HG03575 (cell line): ENCODE measurements around the gene SUB1.
"Not testable (repeated sequence)": the region's sequence is repeated elsewhere in the genome, so short reads cannot be mapped to it uniquely, and the experiment has no call there.

ENCODE experiments used
- ATAC-seq: cut with Tn5 transposase; IDR thresholded peaks from one replicate; pipeline ENCODE4 v1.9.1; 2021; ENCODE audit not compliant: unreplicated experiment, insufficient number of reproducible peaks, low FRiP score; ENCODE audit errors: extremely low read depth

The SUB1 gene

DNA sequence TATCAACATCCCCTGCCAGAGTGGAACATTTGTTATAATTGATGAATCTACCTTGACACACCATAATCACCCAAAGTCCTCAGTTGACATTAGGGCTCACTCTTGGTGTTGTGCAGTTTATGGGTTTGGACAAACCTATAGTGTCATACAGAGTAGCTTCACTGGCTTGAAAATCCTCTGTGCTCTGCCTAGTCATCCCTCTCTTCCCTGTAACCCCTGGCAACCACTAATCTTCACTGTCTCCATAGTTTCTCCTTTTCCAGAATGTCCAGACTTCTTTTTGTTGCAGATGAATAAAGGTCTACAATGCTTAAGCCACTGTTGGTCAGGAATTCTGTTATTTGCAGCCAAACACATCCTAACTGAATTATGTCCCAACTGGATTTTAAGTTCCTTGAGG is 22.5 kb upstream of the SUB1 start:
- ATAC-seq = no peak

DNA sequence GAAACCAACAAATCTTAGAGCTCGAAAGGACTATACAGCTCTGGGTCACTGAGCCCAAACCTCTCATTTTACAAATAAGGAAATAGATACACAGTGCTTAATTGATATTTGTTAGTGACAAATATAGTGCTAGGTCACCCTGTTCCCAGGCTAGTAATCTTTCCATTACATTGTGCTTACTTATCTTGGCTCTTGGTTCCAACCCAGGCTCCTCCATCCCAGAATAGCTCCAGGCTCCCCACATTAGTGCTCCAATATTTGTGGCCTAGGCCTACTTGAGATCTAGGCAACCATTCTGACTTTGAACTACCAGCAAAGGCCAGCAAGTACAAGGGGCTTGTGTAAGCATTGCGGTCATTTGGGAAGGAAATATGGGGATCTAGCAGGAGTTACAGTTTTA is 21.7 kb upstream of the SUB1 start:
- ATAC-seq = no peak

DNA sequence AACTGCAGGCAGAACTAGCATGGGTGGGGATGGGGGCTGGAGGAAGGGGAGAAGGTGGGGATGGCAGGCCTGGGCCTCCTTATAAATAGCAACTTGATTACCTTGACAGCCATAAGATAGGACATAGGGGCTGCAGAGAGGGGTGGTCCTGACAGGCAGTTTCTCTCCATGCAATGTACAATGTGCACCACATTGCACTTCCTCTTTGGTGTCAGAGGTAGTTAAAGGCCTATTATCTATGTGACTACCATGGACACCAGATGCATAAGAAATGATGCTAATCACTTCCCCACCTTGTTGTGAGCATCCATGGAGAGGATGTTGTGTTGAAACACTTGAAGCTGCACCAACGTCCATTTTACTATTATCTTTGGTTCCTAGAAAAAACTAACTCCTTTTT is 20.2 kb upstream of the SUB1 start:
- ATAC-seq = no peak

DNA sequence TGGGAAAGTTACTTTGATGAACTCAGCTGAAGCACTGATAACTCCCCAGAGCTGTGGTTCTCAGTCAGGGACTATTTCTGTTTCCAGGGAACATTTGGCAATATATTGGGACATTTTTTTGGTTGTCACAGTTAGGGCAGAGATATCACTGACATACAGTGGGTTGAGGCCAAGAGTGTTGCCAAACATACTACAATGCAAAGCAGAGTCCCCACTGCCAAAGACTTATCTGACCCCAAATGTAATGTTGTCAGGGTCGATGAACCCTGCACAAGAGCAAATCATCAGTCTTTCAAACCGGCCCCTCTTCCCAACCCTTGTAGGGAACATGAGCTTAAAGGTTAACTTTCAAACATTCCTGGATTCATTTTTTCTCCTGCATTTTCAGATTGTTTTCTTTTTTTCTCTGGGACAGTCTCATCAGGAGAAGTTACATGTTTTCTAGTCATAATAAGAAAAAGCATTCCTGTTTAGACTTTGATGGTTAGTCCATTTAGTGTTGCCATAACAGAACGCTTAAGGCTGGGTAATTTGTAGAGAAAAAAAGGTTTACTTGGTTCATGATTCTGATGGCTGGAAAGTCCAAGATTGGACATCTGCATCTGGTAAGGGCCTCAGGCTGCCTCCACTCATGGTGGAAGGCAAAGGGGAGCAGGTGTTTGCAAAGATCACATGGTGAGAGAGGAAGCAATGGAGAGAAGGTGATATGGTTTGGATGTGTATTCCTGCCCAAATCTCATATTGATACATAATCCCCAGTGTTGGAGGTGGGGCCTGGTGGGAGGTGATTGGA is 18.8 kb upstream of the SUB1 start:
- no peak for ATAC-seq

GRCh38 chr5:32571128-32571527 is 14.2 kb upstream of the SUB1 start:
- no peak for ATAC-seq

DNA sequence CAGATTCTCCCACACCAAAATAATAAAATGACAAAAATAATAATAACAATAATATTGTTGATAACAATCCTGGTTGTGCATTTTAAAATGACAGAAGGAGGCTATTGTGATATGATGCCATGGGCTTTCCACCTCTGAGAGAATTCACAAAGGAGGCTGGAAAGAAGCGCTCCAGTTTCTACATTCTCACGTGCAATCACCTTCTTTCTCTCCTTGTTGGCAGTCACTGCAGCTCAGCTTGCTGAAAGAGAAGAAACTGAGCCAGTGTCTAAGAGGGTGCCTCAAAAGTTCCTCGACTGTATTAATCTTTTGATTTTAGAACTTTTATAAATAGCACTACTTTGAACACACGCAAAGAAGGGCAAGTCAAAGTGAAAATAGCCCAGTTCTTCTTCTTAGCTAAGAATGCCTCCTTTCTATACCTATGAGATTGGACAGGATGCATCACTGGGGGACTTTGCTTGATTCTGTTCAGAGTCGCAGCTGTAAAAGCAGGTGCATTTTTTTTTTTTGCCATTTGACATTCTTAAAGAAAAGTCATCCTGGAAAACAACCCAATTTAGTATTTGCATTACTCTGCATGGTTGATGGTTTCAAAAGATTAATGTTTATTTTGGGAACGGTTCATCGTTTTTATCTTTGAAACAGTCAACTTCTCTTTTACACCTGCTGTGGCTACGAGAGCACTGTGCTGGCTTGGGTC is 12.4 kb upstream of the SUB1 start:
- ATAC-seq = peak; percentile 88

DNA sequence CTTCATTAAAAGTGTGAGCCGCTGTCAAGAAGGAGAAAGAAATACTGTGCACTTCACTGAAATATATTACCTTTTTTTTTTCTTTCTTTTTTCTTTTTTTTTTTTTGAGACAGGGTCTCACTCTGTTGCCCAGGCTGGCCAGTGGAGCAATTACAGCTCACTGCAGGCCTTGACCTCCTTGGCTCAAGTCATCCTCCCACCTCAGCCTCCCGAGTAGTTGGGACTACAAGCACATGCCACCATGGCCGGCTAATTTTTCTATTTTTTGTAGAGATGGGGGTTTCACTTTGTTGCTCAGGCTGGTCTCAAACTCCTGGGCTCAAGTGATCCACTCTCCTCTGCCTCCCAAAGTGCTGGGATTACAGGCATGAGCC is 11.9 kb upstream of the SUB1 start:
- not testable (repeated sequence) for ATAC-seq

DNA sequence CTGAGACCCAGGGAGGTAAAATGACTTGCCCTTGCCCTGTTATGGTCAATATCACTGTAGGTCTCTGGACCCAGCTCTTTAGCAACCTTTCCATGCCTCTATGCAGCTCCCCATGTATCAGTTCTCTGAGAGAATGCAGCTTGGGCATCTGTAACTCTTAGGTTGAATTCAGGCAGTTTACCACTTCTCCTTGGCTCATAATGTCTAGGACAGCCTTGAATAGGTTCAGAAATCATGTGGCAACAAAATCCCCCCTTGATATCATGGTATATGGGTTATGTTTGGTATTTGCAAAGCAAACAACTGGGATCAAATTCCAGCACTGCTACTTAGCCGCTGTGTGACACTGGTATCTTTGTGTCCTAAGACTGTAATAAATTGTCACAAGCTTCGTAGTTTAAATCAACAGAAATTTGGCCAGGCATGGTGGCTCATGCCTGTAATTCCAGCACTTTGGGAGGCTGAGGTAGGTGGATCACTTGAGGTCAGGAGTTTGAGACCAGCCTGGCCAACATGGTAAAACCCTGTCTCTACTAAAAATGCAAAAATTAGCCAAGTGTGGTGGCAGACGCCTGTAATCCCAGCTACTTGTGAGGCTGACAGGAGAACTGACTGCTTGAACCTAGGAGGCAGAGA is 10.7 kb upstream of the SUB1 start:
- ATAC-seq = no peak

GRCh38 chr5:32578363-32578762 is 7.0 kb upstream of the SUB1 start:
- no peak for ATAC-seq

DNA sequence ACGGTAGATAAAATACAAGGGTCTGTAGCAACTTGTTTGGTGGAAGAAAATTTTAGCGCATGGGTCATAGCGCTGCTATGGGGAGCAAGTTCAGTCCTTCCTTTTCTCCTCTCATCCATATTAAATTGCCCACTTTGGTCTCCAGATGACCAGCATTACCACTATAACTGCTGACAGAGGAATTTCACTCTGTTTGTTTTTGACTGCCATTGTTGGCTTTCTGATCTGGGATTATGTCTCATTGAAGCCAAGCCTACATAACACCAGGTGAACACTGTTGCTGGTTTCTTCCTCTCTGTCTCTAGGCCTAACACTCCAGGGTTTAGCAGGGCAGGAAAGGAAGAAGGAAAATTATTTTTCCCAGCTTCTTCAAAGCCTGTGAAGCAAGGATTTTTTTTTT is 6.6 kb upstream of the SUB1 start:
- ATAC-seq = no peak

GRCh38 chr5:32581010-32581785 is 4.2 kb upstream of the SUB1 start:
- ATAC-seq = no peak

DNA sequence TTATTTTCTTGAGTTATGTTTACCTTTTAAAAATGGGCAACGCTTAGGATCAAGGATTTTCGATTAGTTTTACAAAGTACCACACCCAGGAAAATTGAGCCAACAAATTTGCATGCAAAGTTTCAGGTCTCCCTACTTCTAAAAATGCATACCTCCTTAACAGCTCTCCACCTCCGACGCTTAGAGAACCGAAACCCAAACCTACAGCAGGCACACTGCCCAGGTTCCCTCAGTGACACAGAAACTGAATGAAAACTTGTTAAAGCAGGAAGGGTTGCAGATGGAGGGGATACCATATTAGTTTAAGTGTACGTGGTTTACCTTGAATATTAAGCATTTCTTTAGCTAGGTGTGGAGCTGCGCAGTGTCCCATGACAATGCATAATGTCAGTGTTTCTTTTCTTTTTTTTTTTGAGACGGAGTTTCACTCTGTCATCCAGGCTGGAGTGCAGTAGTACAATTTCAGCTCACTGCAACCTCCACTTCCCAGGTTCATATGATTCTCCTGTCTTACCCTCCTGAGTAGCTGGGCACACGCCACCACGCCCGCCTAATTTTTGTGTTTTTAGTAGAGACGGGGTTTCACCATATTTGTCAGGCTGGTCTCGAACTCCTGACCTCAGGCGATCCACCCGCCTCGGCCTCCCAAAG is 1.6 kb upstream of the SUB1 start:
- peak; percentile 84 for ATAC-seq

DNA sequence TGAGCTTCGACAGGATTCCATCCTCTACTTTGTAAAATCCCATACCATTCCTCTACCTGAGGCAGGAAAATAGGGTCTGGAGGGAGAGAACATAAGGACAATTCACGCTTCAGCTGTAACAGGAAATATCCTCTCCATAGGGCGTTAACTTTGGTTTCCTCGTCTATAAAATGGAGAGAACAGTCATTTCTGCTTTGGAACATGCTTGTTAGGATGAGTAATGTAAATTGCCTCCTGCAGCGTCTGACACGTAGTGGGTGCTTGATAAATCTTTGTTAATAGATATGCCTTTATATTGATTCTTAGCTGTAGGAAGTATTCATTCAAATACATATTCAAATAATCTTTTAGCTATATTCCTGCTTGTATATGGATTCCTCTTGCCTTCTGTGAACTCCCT is 711 bp upstream of the SUB1 start:
- ATAC-seq = no peak

DNA sequence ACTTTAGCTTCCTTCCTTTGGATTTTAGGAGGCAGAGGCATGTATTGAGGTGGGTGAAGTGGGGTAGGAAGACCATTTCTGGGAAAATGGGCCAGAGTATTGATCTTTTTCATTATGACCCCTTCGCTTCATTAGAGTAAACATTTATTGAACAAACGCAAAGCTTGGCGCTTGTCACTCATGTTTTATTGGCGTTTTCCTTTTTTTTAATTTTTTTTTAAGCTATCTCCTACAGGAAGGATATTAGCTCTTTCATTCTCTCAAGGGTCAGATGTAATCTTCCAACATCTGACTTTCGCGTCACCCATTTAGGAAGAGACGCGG is 273 bp upstream of the SUB1 start:
- ATAC-seq = no peak

DNA sequence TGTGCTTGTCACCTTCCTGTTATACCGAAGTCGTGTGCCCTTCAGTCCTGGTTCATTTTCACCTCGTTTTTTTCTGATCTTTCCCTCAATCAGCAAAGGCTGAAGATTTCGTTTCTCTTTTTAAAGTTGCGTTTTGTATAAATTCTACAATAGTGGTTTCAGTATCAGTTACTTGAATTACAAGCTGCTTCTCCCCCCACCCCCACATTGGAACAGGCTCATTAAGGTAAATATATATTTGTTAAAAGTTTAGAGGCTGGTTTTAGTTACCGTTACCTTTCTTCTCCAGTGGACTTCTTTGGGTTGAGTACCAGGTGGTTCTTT is 881 bp downstream of the SUB1 start:
- no peak for ATAC-seq

- no peak for ATAC-seq
These were observed 1.8 kb downstream of the SUB1 start for GRCh38 chr5:32587067-32587551.

DNA sequence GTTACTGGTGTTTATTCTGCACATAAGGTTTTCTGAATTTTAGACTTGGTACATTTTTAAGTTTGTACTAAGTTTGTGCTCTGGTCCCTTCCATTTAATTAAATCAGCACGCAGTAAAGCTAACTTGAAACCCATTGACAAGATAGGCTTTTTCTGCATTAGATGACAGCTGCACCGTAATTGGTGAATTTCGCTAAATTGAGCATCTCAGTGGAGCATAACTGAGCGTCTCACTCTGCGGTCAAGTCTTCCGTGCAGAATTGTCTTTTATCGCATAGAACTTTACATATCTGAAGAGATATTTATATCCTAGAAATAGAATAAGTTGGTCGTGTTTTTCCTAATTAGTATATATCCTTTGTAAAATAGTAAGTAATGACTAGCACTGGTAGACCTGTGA is 4.1 kb downstream of the SUB1 start:
- ATAC-seq = no peak

GRCh38 chr5:32589942-32590869 is 4.8 kb downstream of the SUB1 start:
- ATAC-seq = no peak
